HAP-1 (cell line): Measurements from ENCODE around the gene MBD6.
A peak's percentile ranks its signal among the peaks of the same experiment; 100 is the strongest.
"Not testable (repeated sequence)": the region's sequence is repeated elsewhere in the genome, so short reads cannot be mapped to it uniquely, and the experiment has no call there.

Experiments used
- DNase-seq, 2 experiments: peaks; one replicate each; pipeline ENCODE4 v3.0.0-alpha.2; 2016 to 2020; ENCODE audit warnings: low spot score in 2 of 2
- H3K27me3 ChIP-seq: fragments of 250-450 bp; sonication (Bioruptor Pico); 2 replicates; pipeline ENCODE4 v1.5.1; 2020; ENCODE audit warnings: low read depth, mild to moderate bottlenecking, moderate library complexity
- H3K36me3 ChIP-seq: fragments of 250-450 bp; sonication (Bioruptor Pico); replicated peaks from 2 replicates; pipeline ENCODE4 v1.5.1; 2020; ENCODE audit warnings: mild to moderate bottlenecking
- H3K4me1 ChIP-seq: fragments of 250-450 bp; sonication (Bioruptor Pico); 2 replicates; pipeline ENCODE4 v1.5.1; 2020; ENCODE audit warnings: mild to moderate bottlenecking
- H3K4me3 ChIP-seq: fragments of 250-450 bp; sonication (Bioruptor Pico); 2 replicates; pipeline ENCODE4 v1.5.1; 2020; ENCODE audit warnings: mild to moderate bottlenecking, moderate library complexity
- H3K9me3 ChIP-seq: fragments of 250-450 bp; sonication (Bioruptor Pico); 2 replicates; pipeline ENCODE4 v1.5.1; 2020; ENCODE audit warnings: mild to moderate bottlenecking, moderate library complexity
- in situ Hi-C: fragments of 300-500 bp; cut with MboI; formaldehyde crosslinking; loops from 3 replicates; pipeline ENCODE4 v1.14.3; 2020; ENCODE audit warnings: low sequenced_read_pairs, inconsistent platforms, mixed read lengths

The MBD6 gene

DNA sequence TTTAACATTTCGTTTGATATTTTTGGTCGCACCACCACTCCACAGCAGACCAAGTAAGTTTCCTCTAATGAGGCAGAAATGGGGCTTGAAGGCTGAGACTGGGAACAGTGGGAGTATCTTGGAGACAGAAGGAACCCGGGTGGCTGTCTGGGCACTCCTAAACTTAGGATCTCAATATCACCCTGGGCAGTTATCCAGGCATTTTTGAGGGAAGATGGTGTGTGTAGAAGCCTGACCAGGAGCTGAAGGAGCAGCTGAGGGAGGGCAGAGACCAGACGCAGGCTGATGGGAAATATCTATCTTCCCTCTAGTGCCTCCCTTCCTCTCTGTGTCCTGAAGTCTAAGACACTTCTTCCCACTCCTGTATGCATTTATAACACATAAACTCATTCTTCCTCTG is 24.1 kb upstream of the MBD6 start:
- H3K4me3 ChIP-seq: no peak overlapping the region
- H3K36me3 ChIP-seq: peaks cover 86% of the 10 kb centered on the region
- in situ Hi-C loops: no loop called here
- no peaks in the 10 kb centered on the region; the same call in 1 of the 2 replicates for H3K4me1 ChIP-seq
- H3K9me3 ChIP-seq: no peaks in the 10 kb centered on the region
- peak in 1 of 2 experiments; percentile 1 for DNase-seq
- no peaks in the 10 kb centered on the region for H3K27me3 ChIP-seq

DNA sequence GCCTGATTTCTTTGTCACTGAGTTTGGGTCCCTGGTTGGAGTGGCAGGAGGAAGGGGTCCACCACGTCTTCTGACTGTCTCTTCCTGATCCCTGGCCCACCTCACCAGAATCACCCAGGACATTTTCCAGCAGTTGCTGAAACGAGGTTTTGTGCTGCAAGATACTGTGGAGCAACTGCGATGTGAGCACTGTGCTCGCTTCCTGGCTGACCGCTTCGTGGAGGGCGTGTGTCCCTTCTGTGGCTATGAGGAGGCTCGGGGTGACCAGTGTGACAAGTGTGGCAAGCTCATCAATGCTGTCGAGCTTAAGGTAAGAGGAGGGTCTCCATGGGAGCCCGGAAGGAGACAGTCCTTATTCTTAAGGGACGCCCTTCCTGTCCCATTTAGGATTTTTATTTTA is 22.4 kb upstream of the MBD6 start:
- no peak overlapping the region for H3K4me3 ChIP-seq
- in situ Hi-C loops: no loop called here
- H3K27me3 ChIP-seq: no peaks in the 10 kb centered on the region
- DNase-seq: no peak
- no peaks in the 10 kb centered on the region for H3K9me3 ChIP-seq
- peaks cover 94% of the 10 kb centered on the region for H3K36me3 ChIP-seq
- H3K4me1 ChIP-seq: peaks cover 8% of the 10 kb centered on the region

DNA sequence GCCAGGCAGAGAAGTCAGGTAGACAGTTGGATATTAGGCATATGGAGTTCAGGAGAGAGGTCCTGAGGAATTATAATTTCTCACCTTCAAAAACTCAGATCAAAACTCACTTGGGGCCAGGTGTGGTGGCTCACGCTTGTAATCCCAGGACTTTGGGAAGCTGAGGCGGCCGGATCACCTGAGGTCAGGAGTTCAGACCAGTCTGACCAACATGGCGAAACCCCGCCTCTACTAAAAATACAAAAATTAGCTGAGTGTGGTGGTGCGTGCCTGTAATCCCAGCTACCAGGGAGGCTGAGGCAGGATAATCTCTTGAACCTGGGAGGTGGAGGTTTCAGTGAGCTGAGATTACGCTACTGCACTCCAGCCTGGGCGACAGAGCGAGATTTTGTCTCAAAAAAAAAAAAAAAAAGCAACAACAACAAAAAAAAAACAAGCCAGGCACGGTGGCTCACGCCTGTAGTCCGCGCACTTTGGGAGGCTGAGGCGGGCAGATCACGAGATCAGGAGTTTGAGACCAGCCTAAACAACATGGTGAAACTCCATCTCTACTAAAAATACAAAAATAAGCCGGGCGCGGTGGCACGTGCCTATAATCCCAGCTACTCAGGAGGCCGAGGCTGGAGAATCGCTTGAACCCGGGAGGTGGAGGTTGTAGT is 20.2 kb upstream of the MBD6 start:
- DNase-seq, H3K9me3 ChIP-seq, in situ Hi-C loops, H3K4me3 ChIP-seq, H3K27me3 ChIP-seq, H3K4me1 ChIP-seq: not testable (repeated sequence)
- peaks cover 89% of the 10 kb centered on the region for H3K36me3 ChIP-seq

DNA sequence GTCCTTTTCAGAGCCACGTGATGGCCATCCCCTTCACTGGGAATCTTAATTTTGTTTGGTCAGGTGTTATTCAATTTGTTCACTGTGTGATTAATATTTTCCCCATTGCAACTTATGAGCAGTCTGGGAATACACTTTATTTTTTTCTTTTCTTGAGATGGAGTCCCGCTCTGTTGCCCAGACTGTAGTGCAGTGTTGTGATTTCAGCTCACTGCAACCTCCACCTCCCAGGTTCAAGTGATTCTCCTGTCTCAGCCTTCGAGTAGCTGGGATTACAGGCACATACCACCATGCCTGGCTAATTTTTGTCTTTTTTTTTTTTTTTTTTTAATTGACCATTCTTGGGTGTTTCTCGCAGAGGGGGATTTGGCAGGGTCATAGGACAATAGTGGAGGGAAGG is 16.1 kb upstream of the MBD6 start:
- H3K4me1 ChIP-seq, in situ Hi-C loops, H3K9me3 ChIP-seq, H3K4me3 ChIP-seq, DNase-seq, H3K27me3 ChIP-seq: not testable (repeated sequence)
- H3K36me3 ChIP-seq: peaks cover 79% of the 10 kb centered on the region

DNA sequence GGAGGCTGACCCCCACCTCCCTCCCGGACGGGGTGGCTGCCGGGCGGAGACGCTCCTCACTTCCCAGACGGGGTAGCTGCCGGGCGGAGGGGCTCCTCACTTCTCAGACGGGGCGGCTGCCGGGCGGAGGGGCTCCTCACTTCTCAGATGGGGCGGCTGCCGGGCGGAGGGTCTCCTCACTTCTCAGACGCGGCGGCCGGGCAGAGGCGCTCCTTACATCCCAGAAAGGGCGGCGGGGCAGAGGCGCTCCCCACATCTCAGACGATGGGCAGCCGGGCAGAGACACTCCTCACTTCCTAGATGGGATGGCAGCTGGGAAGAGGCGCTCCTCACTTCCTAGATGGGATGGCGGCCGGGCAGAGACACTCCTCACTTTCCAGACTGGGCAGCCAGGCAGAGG is 14.8 kb upstream of the MBD6 start:
- H3K4me3 ChIP-seq, H3K4me1 ChIP-seq, in situ Hi-C loops, DNase-seq, H3K9me3 ChIP-seq, H3K27me3 ChIP-seq: not testable (repeated sequence)
- peaks cover 79% of the 10 kb centered on the region for H3K36me3 ChIP-seq

DNA sequence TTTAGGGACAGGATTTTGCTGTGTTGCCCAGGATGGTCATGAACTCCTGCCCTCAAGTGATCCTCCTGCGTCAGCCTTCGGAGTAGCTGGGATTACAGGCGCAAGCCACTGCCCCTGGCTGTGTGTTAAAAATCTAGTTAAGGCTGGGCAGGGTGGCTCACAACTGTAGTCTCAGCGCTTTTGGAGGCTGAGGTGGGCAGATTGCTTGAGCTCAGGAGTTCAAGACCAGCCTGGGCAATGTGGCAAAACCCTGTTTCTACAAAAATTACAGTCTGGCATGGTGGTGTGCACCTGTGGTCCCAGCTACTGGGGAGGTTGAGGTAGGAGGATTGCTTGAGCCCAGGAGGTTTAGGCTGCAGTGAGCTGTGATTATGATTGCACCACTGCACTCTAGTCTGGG is 11.5 kb upstream of the MBD6 start:
- no peak for DNase-seq
- H3K4me3 ChIP-seq: no peak overlapping the region
- in situ Hi-C loops: no loop called here
- H3K27me3 ChIP-seq: no peaks in the 10 kb centered on the region
- no peaks in the 10 kb centered on the region for H3K4me1 ChIP-seq
- H3K9me3 ChIP-seq: no peaks in the 10 kb centered on the region
- H3K36me3 ChIP-seq: peaks cover 80% of the 10 kb centered on the region

DNA sequence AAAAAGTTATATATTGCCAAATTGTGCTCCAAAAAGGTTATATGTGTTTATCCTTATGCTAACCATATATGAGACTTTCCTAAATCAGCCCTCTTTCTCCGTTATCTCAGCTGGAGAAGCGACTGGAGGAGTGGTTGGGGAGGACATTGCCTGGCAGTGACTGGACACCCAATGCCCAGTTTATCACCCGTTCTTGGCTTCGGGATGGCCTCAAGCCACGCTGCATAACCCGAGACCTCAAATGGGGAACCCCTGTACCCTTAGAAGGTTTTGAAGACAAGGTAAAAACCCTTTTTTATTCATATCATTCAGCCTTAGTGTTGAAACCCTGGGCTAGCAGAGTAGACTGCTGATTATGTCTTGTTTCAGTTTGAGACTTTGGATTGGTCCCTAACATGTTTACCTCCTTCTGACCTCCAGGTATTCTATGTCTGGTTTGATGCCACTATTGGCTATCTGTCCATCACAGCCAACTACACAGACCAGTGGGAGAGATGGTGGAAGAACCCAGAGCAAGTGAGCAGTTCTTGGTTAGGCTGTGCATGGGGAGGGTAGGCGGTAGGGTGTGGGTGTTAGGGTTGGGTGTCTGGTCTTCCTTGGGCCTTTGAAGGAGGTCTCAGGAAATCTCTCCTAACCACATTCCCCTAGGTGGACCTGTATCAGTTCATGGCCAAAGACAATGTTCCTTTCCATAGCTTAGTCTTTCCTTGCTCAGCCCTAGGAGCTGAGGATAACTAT is 10.9 kb upstream of the MBD6 start:
- H3K36me3 ChIP-seq: peaks cover 81% of the 10 kb centered on the region

DNA sequence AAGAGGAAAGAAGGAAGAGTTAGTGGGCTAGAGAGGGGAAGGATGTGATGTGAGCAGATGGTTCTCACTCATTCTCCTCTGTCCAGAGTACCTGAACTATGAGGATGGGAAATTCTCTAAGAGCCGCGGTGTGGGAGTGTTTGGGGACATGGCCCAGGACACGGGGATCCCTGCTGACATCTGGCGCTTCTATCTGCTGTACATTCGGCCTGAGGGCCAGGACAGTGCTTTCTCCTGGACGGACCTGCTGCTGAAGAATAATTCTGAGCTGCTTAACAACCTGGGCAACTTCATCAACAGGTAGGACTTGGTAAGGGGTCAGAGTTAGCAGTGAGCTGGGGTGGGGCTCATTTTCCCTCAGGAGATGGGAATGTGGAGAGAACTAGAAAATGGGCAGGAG is 10.0 kb upstream of the MBD6 start:
- peaks cover 90% of the 10 kb centered on the region for H3K36me3 ChIP-seq
- no peak overlapping the region for H3K4me3 ChIP-seq
- no peak for DNase-seq
- H3K4me1 ChIP-seq: no peaks in the 10 kb centered on the region; the same call in 1 of the 2 replicates
- H3K9me3 ChIP-seq: no peaks in the 10 kb centered on the region
- no peaks in the 10 kb centered on the region for H3K27me3 ChIP-seq
- in situ Hi-C loops: no loop called here

More for the DNA sequence above, 10.9 kb upstream of the MBD6 start:
- DNase-seq: no peak
- Histone ChIP-seq H3K4me3 (no peak overlapping the region), H3K27me3 (no peaks in the 10 kb centered on the region), H3K4me1 (no peaks in the 10 kb centered on the region), H3K9me3 (no peaks in the 10 kb centered on the region)
- in situ Hi-C loops: no loop called here

DNA sequence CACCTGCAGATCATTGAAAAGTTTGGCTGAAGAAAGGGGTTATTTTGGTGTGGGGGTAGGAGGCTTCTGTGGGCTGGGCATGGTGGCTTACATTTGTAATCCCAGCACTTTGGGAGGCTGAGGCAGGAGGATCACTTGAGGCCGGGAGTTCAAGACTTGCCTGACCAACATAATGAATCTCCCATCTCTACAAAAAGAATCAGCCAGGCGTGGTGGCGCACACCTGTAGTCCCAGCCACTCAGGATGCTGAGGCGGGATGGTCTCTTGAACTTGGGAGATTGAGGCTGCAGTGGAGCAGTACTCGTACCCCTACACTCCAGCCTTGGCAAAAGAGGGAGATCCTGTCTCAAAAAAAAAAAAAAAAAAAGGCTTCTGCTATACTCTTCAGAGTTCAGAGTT is 9.4 kb upstream of the MBD6 start:
- H3K9me3 ChIP-seq: no peaks in the 10 kb centered on the region
- H3K27me3 ChIP-seq: no peaks in the 10 kb centered on the region
- no peak overlapping the region for H3K4me3 ChIP-seq
- peaks cover 3% of the 10 kb centered on the region for H3K4me1 ChIP-seq
- H3K36me3 ChIP-seq: peaks cover 96% of the 10 kb centered on the region
- in situ Hi-C loops: no loop called here
- no peak for DNase-seq

DNA sequence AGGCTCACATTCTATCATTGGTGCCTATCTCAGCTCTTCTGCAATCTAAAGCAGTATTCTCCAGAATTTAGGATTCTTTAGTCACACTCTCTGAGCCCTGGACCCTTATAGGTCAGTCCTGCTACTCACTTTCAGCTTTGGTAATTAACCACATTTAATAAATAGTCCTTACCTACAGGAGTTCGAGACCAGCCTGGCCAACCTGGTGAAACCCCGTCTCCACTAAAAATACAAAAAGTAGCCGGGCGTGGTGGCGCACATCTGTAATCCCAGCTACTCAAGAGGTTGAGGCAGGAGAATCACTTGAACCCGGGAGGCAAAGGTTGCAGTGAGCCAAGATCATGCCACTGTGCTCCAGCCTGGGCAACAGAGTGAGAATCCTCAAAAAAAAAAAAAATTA is 8.9 kb upstream of the MBD6 start:
- H3K9me3 ChIP-seq, DNase-seq, H3K27me3 ChIP-seq, in situ Hi-C loops, H3K4me1 ChIP-seq, H3K4me3 ChIP-seq: not testable (repeated sequence)
- H3K36me3 ChIP-seq: peaks cover 99% of the 10 kb centered on the region

DNA sequence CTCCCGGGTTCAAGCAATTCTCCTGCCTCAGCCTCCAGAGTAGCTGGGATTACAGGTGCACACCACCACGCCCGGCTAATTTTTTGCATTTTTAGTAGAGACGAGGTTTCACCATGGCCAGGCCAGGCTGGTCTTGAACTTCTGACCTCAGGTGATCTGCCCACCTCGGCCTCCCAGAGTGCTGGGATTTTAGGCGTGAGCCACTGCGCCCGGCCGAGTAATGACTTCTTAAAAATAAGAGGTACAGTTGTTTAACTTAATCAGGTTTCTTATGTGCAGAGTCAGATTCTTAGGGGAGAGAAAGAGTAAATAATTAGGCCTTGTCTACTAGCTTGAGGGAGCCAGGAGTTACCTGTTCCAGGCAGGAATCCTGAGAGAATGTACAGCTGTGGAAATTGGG is 8.4 kb upstream of the MBD6 start:
- H3K4me3 ChIP-seq, H3K27me3 ChIP-seq, in situ Hi-C loops, H3K9me3 ChIP-seq, DNase-seq, H3K4me1 ChIP-seq: not testable (repeated sequence)
- peaks cover 99% of the 10 kb centered on the region for H3K36me3 ChIP-seq

DNA sequence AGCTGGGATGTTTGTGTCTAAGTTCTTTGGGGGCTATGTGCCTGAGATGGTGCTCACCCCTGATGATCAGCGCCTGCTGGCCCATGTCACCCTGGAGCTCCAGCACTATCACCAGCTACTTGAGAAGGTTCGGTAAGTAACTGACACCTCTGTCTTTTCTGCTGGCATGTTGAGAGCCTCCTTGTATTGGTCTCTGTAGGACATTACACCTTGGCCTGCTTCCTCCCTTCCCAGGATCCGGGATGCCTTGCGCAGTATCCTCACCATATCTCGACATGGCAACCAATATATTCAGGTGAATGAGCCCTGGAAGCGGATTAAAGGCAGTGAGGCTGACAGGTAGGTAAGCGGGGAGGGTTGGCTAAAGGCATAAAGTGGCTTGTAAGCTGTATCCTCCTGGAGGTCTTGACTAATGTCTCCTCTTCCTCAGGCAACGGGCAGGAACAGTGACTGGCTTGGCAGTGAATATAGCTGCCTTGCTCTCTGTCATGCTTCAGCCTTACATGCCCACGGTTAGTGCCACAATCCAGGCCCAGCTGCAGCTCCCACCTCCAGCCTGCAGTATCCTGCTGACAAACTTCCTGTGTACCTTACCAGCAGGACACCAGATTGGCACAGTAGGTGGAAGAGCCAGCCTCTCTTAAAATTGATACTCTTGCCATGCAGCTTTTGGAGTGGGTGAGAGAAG is 7.8 kb upstream of the MBD6 start:
- Histone ChIP-seq H3K4me3 (no peak overlapping the region), H3K36me3 (peaks cover 99% of the 10 kb centered on the region), H3K9me3 (no peaks in the 10 kb centered on the region), H3K4me1 (peaks cover 4% of the 10 kb centered on the region), H3K27me3 (no peaks in the 10 kb centered on the region)
- DNase-seq: no peak
- in situ Hi-C loops: no loop called here

DNA sequence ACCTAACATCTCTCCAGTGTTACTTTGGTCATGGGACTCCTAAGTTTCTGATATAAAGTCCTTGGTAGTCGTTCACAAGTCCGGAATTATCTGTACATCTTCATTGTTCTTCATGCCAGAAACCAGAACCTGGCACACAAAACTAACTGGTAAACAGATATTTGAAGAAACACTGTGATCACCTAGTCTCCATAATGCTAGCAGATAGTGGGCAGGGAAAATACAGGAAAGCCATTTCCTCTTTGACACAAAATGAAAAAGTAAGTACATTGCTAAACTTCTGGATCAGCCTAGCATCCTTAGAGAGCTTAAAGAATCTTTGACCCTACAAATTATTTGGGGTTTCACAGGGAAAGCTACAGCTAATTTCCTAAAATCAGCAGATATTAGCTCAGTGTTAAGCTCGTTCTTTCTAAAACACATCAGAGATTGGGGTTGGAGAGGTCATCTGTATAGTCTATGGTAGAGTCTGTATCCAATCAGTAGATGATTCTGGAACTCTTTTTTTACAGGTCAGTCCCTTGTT is 7.2 kb upstream of the MBD6 start:
- H3K4me1 ChIP-seq: peaks cover 4% of the 10 kb centered on the region
- no peak overlapping the region for H3K4me3 ChIP-seq
- in situ Hi-C loops: no loop called here
- H3K36me3 ChIP-seq: peaks cover 98% of the 10 kb centered on the region
- H3K9me3 ChIP-seq: no peaks in the 10 kb centered on the region
- H3K27me3 ChIP-seq: no peaks in the 10 kb centered on the region
- DNase-seq: no peak

DNA sequence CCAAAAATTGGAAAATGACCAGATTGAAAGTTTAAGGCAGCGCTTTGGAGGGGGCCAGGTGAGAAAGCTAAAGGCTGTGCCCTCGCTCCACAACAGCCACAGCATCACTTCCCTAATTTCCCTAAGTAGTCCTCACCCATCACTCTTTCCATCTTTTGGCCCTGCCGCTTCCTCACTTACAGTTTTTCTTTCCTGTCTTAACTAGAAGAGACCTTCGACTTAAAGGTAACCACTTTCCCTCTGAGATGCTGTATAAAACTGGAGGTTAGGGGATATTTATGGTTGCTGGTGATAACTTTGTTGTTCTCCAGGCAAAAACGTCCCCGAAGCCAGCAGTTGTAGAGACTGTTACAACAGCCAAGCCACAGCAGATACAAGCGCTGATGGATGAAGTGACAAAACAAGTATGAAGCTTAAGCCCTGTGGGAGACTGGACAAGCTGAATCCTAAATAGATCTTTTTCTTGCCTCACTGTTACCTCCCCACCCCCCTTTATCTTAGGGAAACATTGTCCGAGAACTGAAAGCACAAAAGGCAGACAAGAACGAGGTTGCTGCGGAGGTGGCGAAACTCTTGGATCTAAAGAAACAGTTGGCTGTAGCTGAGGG is 6.6 kb upstream of the MBD6 start:
- Histone ChIP-seq H3K4me1 (peaks cover 7% of the 10 kb centered on the region), H3K9me3 (no peaks in the 10 kb centered on the region), H3K27me3 (no peaks in the 10 kb centered on the region), H3K36me3 (peaks cover 92% of the 10 kb centered on the region), H3K4me3 (no peak overlapping the region)
- in situ Hi-C loops: no loop called here
- no peak for DNase-seq
